ENCODE measurements around the gene STRN4.
"Not testable (repeated sequence)": the region's sequence is repeated elsewhere in the genome, so short reads cannot be mapped to it uniquely, and the experiment has no call there.

Gene STRN4

GRCh38 chr19:46746281-46747057, at the start of gene STRN4:
Gene STRN4 (minus strand): TSS chr19:46746450. CDS start chr19:46746430, 20 bp downstream.
- DNase-seq (ENCODE audit: low read depth) = no peak

GRCh38 chr19:46791944-46792343, 45.7 kb upstream of the STRN4 start:
- DNase-seq (ENCODE audit: low read depth) = no peak

- DNase-seq (ENCODE audit: low read depth) = no peak
Observed at GRCh38 chr19:46789371-46789770, 43.1 kb upstream of the STRN4 start.

- DNase-seq (ENCODE audit: low read depth) = no peak
Observed at GRCh38 chr19:46788968-46789338, 42.7 kb upstream of the STRN4 start.

GRCh38 chr19:46788262-46788967, 42.2 kb upstream of the STRN4 start, which contains the start of gene SLC1A5:
Gene SLC1A5 (minus strand): TSS chr19:46788594. CDS start chr19:46787965, 629 bp downstream.
- peak; percentile 95 for DNase-seq (ENCODE audit: low read depth)

- no peak for DNase-seq (ENCODE audit: low read depth)
Observed at GRCh38 chr19:46787331-46788261, 41.3 kb upstream of the STRN4 start.

- no peak for DNase-seq (ENCODE audit: low read depth)
Observed at GRCh38 chr19:46787040-46787330, 40.7 kb upstream of the STRN4 start.

- peak; percentile 89 for DNase-seq (ENCODE audit: low read depth)
Observed at GRCh38 chr19:46786236-46787039, 40.2 kb upstream of the STRN4 start.

- no peak for DNase-seq (ENCODE audit: low read depth)
Observed at GRCh38 chr19:46785980-46786235, 39.7 kb upstream of the STRN4 start.

GRCh38 chr19:46785054-46785979, 39.1 kb upstream of the STRN4 start:
- DNase-seq (ENCODE audit: low read depth) = no peak

- peak; percentile 91 for DNase-seq (ENCODE audit: low read depth)
Observed at GRCh38 chr19:46784262-46785053, 38.2 kb upstream of the STRN4 start.

GRCh38 chr19:46783670-46784069, 37.4 kb upstream of the STRN4 start:
- no peak for DNase-seq (ENCODE audit: low read depth)

GRCh38 chr19:46782355-46783019, 36.2 kb upstream of the STRN4 start:
- no peak for DNase-seq (ENCODE audit: low read depth)

- not testable (repeated sequence) for DNase-seq (ENCODE audit: low read depth)
Observed at GRCh38 chr19:46777956-46778645, 31.9 kb upstream of the STRN4 start.

GRCh38 chr19:46776927-46777911, 31.0 kb upstream of the STRN4 start:
- DNase-seq (ENCODE audit: low read depth) = no peak

GRCh38 chr19:46775642-46776258, 29.5 kb upstream of the STRN4 start:
- DNase-seq (ENCODE audit: low read depth) = no peak

- DNase-seq (ENCODE audit: low read depth) = no peak
Observed at GRCh38 chr19:46773018-46773399, 26.8 kb upstream of the STRN4 start.
